Naive thymus-derived CD8-positive, alpha-beta T cell (primary cell): ENCODE data around the gene TMEM132C. TPM values are rescaled to one million over a fixed set of nuclear protein-coding genes. Genes with fewer than 3 reads are reported as not detected.
"Not testable (repeated sequence)": the region's sequence is repeated elsewhere in the genome, so short reads cannot be mapped to it uniquely, and the experiment has no call there.

Experiments
- ATAC-seq, 2 donors: fragments of 150-1000 bp; cut with Tn5 transposase in 1 of 2; sonication (Bioruptor Pico), chemical (Tn5 transposase) in 1 of 2; 1 replicate in 1 of 2; 2 replicates in 1 of 2; pipeline ENCODE4 v1.10.0; 2021; ENCODE audit warnings: mild to moderate bottlenecking in 2 of 2, moderate library complexity in 2 of 2
- POLR2A ChIA-PET: fragments of 350-600 bp; sonication (Branson Sonifier 250); formaldehyde crosslinking; loops from one replicate; lab custom pipeline; 2021; ENCODE audit warnings: antibody characterized with exemption; lab: Charles Lee
- DNase-seq, 10 donors: peaks; one replicate each; pipeline versions ENCODE4 v3.0.0 to v3.0.0-alpha.2; 2020 to 2022
- H3K27ac Mint-ChIP-seq, 10 donors: one replicate each; pipeline ENCODE4 v1.8.0; 2020 to 2022; ENCODE audit warnings: mild to moderate bottlenecking in 10 of 10, mixed read lengths in 10 of 10, moderate library complexity in 4 of 10, inconsistent platforms in 1 of 10
- H3K27me3 Mint-ChIP-seq, 5 donors: one replicate each; pipeline ENCODE4 v1.8.0; 2021 to 2022; ENCODE audit warnings: mixed read lengths in 5 of 5
- H3K36me3 Mint-ChIP-seq, 3 donors: one replicate each; pipeline ENCODE4 v1.8.0; 2020 to 2022; ENCODE audit warnings: mixed read lengths in 3 of 3, mild to moderate bottlenecking in 2 of 3, inconsistent platforms in 1 of 3
- H3K4me1 Mint-ChIP-seq, 4 donors: one replicate each; pipeline ENCODE4 v1.8.0; 2021 to 2022; ENCODE audit warnings: mixed read lengths in 4 of 4
- H3K4me3 Mint-ChIP-seq, 10 donors: one replicate each; pipeline ENCODE4 v1.8.0; 2020 to 2022; ENCODE audit warnings: mild to moderate bottlenecking in 10 of 10, mixed read lengths in 10 of 10, moderate library complexity in 6 of 10, inconsistent platforms in 1 of 10
- H3K9me3 Mint-ChIP-seq, 9 donors: one replicate each; pipeline ENCODE4 v1.8.0; 2020 to 2022; ENCODE audit warnings: mixed read lengths in 9 of 9, mild to moderate bottlenecking in 3 of 9, inconsistent platforms in 1 of 9, moderate library complexity in 1 of 9
- polyA plus RNA-seq, 3 donors: library from polyadenylated mRNA; unstranded; fragments of 300-500 nt; fragmentation: Illumina TruSeq; gene quantifications; one replicate each; pipeline ENCODE4 v1.2.3, GENCODE V29; 2021
- total RNA-seq, 8 experiments: library from RNA in 2 of 8; stranded (reverse) in 2 of 8; gene quantifications; one replicate each; pipeline ENCODE4 v1.2.3 and lab custom pipeline; 2021 to 2026

Gene TMEM132C
- total and polyA plus RNA-seq, 5 experiments from 2014 or later: 0.11 TPM; not detected in 4

- H3K27me3 Mint-ChIP-seq: peaks cover 0 to 15% (median 6%) of the 10 kb centered on the region in 5 donors
- DNase-seq: no peak
- H3K36me3 Mint-ChIP-seq: peaks cover 0 to 10% (median 0%) of the 10 kb centered on the region in 3 donors
- no peaks in the 10 kb centered on the region for H3K4me1 Mint-ChIP-seq
- no peak overlapping the region for H3K27ac Mint-ChIP-seq
- H3K4me3 Mint-ChIP-seq: no peak overlapping the region
- POLR2A ChIA-PET: no interaction called here
- peaks cover 0 to 19% (median 9%) of the 10 kb centered on the region in 9 donors for H3K9me3 Mint-ChIP-seq
- no peak for ATAC-seq
Observed at GRCh38 chr12:128476266-128476665, 209.3 kb downstream of the TMEM132C start.

- no peak overlapping the region for H3K27ac Mint-ChIP-seq
- H3K4me1 Mint-ChIP-seq: no peaks in the 10 kb centered on the region
- H3K27me3 Mint-ChIP-seq: peaks cover 0 to 3% (median 1%) of the 10 kb centered on the region in 5 donors
- DNase-seq: no peak
- peaks cover 0 to 4% (median 0%) of the 10 kb centered on the region in 9 donors for H3K9me3 Mint-ChIP-seq
- H3K4me3 Mint-ChIP-seq: no peak overlapping the region
- no peak for ATAC-seq
- no peaks in the 10 kb centered on the region for H3K36me3 Mint-ChIP-seq
- POLR2A ChIA-PET: no interaction called here
Observed at GRCh38 chr12:128483526-128484255, 216.7 kb downstream of the TMEM132C start.

GRCh38 chr12:128497376-128497775, 230.4 kb downstream of the TMEM132C start:
- H3K27me3 Mint-ChIP-seq: not testable (repeated sequence)

DNA sequence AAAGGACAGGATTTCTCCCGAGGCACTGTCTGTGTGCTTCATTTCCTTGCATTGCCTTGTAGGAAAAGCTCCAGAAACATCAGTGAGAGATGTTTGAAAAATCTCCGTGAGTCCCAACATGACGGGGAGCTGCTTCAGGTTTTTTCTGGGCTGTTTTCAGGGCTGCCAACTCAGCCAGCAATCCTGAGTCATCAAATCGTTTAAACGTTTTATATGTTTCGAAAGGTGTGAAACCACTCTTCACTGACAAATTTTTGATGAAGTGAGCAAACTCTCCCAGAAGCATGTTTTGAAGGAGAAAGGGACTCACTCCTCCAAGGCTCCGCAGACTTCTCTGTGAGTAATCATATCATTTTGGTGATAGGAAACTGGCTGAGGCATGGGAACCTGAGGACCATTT, 240.5 kb downstream of the TMEM132C start:
- DNase-seq (no peak), ATAC-seq (no peak)
- Mint-ChIP-seq H3K9me3 (peaks cover 0 to 19% (median 7%) of the 10 kb centered on the region in 9 donors), H3K27me3 (peaks cover 0 to 8% (median 0%) of the 10 kb centered on the region in 5 donors), H3K36me3 (no peaks in the 10 kb centered on the region), H3K4me1 (no peaks in the 10 kb centered on the region), H3K4me3 (no peak overlapping the region), H3K27ac (no peak overlapping the region)
- POLR2A ChIA-PET: no interaction called here

More at GRCh38 chr12:128497376-128497775, 230.4 kb downstream of the TMEM132C start:
- H3K4me3 Mint-ChIP-seq, POLR2A ChIA-PET, DNase-seq, H3K27ac Mint-ChIP-seq, H3K36me3 Mint-ChIP-seq, H3K4me1 Mint-ChIP-seq, ATAC-seq: not testable (repeated sequence)
- peaks cover 6 to 37% (median 13%) of the 10 kb centered on the region in 9 donors for H3K9me3 Mint-ChIP-seq

DNA sequence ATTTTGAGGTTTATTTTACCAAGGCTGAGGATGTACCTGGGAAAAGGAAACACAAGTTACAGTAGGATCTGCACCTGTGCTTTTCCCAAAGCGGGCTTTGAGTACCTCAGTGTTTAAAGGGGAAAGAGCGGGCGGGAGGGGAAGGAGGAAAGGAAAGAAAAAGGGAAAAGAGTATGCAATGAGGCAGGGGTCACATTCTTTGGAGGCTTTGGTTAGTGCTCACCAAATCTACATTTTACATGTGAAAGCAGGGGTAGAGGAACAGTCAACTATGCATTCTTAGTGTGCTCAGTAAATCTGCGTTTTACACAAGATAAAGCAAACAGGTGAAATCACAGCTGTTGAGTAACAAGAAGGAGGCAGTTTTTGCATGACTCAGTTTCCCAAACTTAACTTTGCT, 242.2 kb downstream of the TMEM132C start:
- H3K4me3 Mint-ChIP-seq: no peak overlapping the region
- no peak overlapping the region for H3K27ac Mint-ChIP-seq
- POLR2A ChIA-PET: no interaction called here
- DNase-seq (no peak), ATAC-seq (no peak)
- H3K4me1 Mint-ChIP-seq: no peaks in the 10 kb centered on the region
- no peaks in the 10 kb centered on the region for H3K36me3 Mint-ChIP-seq
- H3K9me3 Mint-ChIP-seq: peaks cover 0 to 14% (median 5%) of the 10 kb centered on the region in 9 donors
- peaks cover 0 to 8% (median 0%) of the 10 kb centered on the region in 5 donors for H3K27me3 Mint-ChIP-seq

GRCh38 chr12:128510511-128510910, 243.5 kb downstream of the TMEM132C start:
- H3K36me3 Mint-ChIP-seq: no peaks in the 10 kb centered on the region
- POLR2A ChIA-PET: no interaction called here
- peaks cover 0 to 8% (median 0%) of the 10 kb centered on the region in 5 donors for H3K27me3 Mint-ChIP-seq
- H3K4me3 Mint-ChIP-seq: no peak overlapping the region
- peaks cover 0 to 15% (median 5%) of the 10 kb centered on the region in 9 donors for H3K9me3 Mint-ChIP-seq
- H3K4me1 Mint-ChIP-seq: no peaks in the 10 kb centered on the region
- no peak for DNase-seq
- no peak overlapping the region for H3K27ac Mint-ChIP-seq
- no peak for ATAC-seq

DNA sequence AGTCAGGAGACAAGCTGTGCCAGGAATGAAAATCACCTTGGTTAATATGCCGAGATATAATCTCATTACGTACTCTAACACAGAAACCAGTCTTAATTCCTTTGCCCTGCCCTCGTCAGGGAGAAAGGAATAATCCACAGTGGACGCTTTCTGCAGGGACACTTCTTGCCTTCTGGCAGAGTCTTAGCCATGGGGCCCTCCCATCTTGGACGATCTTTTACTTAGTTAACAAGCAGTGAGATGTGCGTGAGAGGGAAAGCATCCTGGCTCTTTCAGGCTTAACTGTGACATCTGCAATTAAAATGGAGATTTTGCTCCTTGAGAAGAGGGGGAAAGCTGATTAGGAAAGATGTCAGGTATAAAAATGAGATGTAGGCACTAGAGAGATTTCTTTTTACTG, 246.4 kb downstream of the TMEM132C start:
- Mint-ChIP-seq H3K36me3 (no peaks in the 10 kb centered on the region), H3K27me3 (peaks cover 0 to 8% (median 0%) of the 10 kb centered on the region in 5 donors), H3K27ac (no peak overlapping the region), H3K4me3 (no peak overlapping the region), H3K9me3 (peaks cover 0 to 14% (median 4%) of the 10 kb centered on the region in 9 donors), H3K4me1 (peaks cover 0 to 1% (median 0%) of the 10 kb centered on the region in 4 donors)
- POLR2A ChIA-PET: no interaction called here
- ATAC-seq (no peak), DNase-seq (no peak)

- H3K9me3 Mint-ChIP-seq: peaks cover 0 to 11% (median 4%) of the 10 kb centered on the region in 9 donors
- no peak for DNase-seq
- peaks cover 0 to 1% (median 0%) of the 10 kb centered on the region in 4 donors for H3K4me1 Mint-ChIP-seq
- no peak for ATAC-seq
- H3K27ac Mint-ChIP-seq: no peak overlapping the region
- peaks cover 0 to 8% (median 0%) of the 10 kb centered on the region in 5 donors for H3K27me3 Mint-ChIP-seq
- H3K4me3 Mint-ChIP-seq: no peak overlapping the region
- no peaks in the 10 kb centered on the region for H3K36me3 Mint-ChIP-seq
- POLR2A ChIA-PET: no interaction called here
Observed at GRCh38 chr12:128513831-128514230, 246.9 kb downstream of the TMEM132C start.

DNA sequence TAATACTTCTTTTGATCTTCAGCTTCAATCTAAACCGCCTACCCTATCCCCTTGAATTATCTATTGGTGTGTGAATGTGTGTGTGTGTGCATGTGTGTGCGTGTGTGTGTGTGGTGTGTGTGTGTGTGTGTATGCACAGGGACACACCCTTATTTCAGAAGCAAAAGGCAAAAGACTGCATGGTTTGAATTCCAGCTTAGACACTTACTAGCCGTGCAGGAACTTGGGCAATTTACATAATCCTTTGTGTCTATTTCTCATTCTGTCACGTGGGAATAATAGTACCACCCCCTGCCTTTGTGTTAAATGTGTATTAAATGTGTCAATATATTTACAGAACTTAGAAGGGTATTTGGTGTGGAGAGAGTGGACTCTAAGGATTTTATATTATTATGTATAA, 251.7 kb downstream of the TMEM132C start:
- POLR2A ChIA-PET: no interaction called here
- no peaks in the 10 kb centered on the region for H3K27me3 Mint-ChIP-seq
- ATAC-seq (no peak), DNase-seq (no peak)
- H3K36me3 Mint-ChIP-seq: no peaks in the 10 kb centered on the region
- H3K9me3 Mint-ChIP-seq: peaks cover 0 to 16% (median 6%) of the 10 kb centered on the region in 9 donors
- peaks cover 0 to 1% (median 0%) of the 10 kb centered on the region in 4 donors for H3K4me1 Mint-ChIP-seq
- no peak overlapping the region for H3K4me3 Mint-ChIP-seq
- H3K27ac Mint-ChIP-seq: no peak overlapping the region

GRCh38 chr12:128519426-128519825, 252.5 kb downstream of the TMEM132C start:
- Mint-ChIP-seq H3K4me3 (no peak overlapping the region), H3K27ac (no peak overlapping the region), H3K4me1 (peaks cover 0 to 1% (median 0%) of the 10 kb centered on the region in 4 donors), H3K9me3 (peaks cover 0 to 16% (median 6%) of the 10 kb centered on the region in 9 donors), H3K27me3 (no peaks in the 10 kb centered on the region), H3K36me3 (no peaks in the 10 kb centered on the region)
- DNase-seq (no peak), ATAC-seq (no peak)
- POLR2A ChIA-PET: no interaction called here

- ATAC-seq: no peak
- H3K9me3 Mint-ChIP-seq: peaks cover 0 to 26% (median 4%) of the 10 kb centered on the region in 9 donors
- H3K27me3 Mint-ChIP-seq: no peaks in the 10 kb centered on the region
- no peak overlapping the region for H3K4me3 Mint-ChIP-seq
- POLR2A ChIA-PET: no interaction called here
- no peak for DNase-seq
- no peaks in the 10 kb centered on the region for H3K36me3 Mint-ChIP-seq
- no peak overlapping the region for H3K27ac Mint-ChIP-seq
- H3K4me1 Mint-ChIP-seq: no peaks in the 10 kb centered on the region
Observed at GRCh38 chr12:128521981-128522380, 255.0 kb downstream of the TMEM132C start.

DNA sequence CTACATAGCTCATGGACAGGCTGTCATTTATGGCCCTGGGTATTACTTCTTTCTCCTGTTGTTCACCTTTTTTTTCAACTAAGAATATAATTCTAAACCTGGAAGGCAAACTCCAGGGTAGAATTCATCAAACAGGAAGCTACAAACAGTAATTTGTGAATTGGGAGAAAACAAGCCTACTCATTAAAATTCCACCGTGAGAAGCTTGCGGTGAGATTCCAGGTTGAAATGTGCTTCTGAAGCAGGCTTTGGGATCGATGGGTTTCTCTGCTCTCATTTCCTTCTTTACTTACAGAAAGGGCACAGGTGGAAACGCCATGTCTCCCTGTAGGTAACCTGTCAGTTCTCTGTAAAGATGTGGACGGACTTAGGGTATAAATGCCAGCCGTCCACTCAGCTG, 257.5 kb downstream of the TMEM132C start:
- Mint-ChIP-seq H3K4me3 (no peak overlapping the region), H3K27ac (no peak overlapping the region), H3K27me3 (no peaks in the 10 kb centered on the region), H3K4me1 (no peaks in the 10 kb centered on the region), H3K9me3 (peaks cover 0 to 26% (median 4%) of the 10 kb centered on the region in 9 donors), H3K36me3 (no peaks in the 10 kb centered on the region)
- ATAC-seq: no peak
- POLR2A ChIA-PET: no interaction called here
- DNase-seq: no peak

- Mint-ChIP-seq H3K27me3 (peaks cover 0 to 13% (median 3%) of the 10 kb centered on the region in 5 donors), H3K4me3 (no peak overlapping the region), H3K36me3 (no peaks in the 10 kb centered on the region), H3K9me3 (peaks cover 0 to 5% (median 0%) of the 10 kb centered on the region in 9 donors), H3K27ac (no peak overlapping the region), H3K4me1 (peaks cover 0 to 3% (median 1%) of the 10 kb centered on the region in 4 donors)
- ATAC-seq (no peak), DNase-seq (no peak)
- POLR2A ChIA-PET: no interaction called here
Observed at GRCh38 chr12:128531170-128531569, 264.2 kb downstream of the TMEM132C start.
